SK-N-MC (cell line): ENCODE measurements around the gene TTC39A.

Experiments used
- EZH2 ChIP-seq: fragments of 200-600 bp; sonication (generic); IDR thresholded peaks from one replicate; pipeline ENCODE4 v1.6.1; 2017; ENCODE audit warnings: antibody characterized with exemption
- POLR2AphosphoS5 ChIP-seq: IDR thresholded peaks from 2 replicates; pipeline ENCODE4 v1.6.1; 2012; ENCODE audit warnings: mild to moderate bottlenecking, low read depth, low read length, borderline replicate concordance

DNA sequence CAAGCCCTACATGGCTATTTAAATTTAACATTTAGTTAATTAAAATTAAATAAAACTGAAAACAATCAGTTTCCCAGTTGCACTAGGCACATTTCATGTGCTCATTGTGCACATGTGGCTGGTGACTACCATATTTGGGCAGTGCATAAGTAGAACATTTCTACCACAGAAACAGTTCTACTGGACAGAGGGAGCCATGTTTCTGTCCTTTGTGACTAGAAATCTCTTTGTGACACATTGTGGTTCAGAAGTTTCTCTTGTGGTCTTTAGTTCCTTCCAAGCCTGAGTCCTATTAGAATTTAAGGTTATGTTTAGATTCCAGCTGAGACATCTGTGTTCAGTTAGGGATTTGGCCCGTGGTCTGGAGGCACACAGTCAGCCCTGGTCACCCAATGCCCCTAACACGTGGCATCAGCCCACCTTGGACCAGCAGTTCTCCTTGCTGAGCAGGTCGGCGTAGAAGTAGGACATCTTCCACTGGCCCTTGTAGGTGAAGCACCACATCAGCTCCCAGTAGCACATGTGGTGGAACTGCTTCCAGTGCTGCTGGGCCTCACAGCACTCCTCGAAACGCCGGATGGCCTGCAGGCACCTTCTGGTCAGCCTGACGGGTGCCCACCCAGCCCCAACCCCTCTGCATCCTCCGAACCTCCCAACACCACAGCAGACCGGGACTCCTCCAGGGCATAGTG lies 29.1 kb downstream of the TTC39A start:
- TF ChIP-seq EZH2 (no peak), POLR2AphosphoS5 (no peak)
